Lower lobe of right lung (tissue), 2 donors: ENCODE measurements around the gene PRR14. TPM values are rescaled to one million over a fixed set of nuclear protein-coding genes. Genes with fewer than 3 reads are reported as not detected.

Experiments
- ATAC-seq, 2 donors: fragments of 200-7000 bp; cut with Tn5 transposase; one replicate each; pipeline ENCODE4 v1.9.1; 2020 to 2022; ENCODE audit warnings: mild to moderate bottlenecking in 2 of 2, moderate library complexity in 2 of 2
- DNase-seq: peaks from one replicate; pipeline ENCODE4 v3.0.0-alpha.2; 2020
- H3K27ac ChIP-seq: fragments of 200-600 bp; one replicate; pipeline ENCODE4 v1.8.0; 2022
- H3K27me3 ChIP-seq: fragments of 200-600 bp; one replicate; pipeline ENCODE4 v1.8.0; 2022; ENCODE audit warnings: low read depth
- H3K36me3 ChIP-seq: fragments of 200-600 bp; one replicate; pipeline ENCODE4 v1.8.0; 2022; ENCODE audit warnings: mild to moderate bottlenecking
- H3K4me1 ChIP-seq: fragments of 200-600 bp; one replicate; pipeline ENCODE4 v1.8.0; 2022
- H3K4me3 ChIP-seq: fragments of 200-600 bp; one replicate; pipeline ENCODE4 v1.8.0; 2022; ENCODE audit warnings: mild to moderate bottlenecking
- H3K9me3 ChIP-seq: fragments of 200-600 bp; one replicate; pipeline ENCODE4 v1.8.0; 2022
- intact Hi-C: fragments of 100-400 bp; cut with DNase I; formaldehyde crosslinking; loops from one replicate; pipeline ENCODE4 v1.11.0; 2022
- total RNA-seq: library from RNA; stranded (reverse); fragmentation: NEBNext Ultra II Directional; extraction: Animal tissue kit (Norgen Biotek cat#: 25700); gene quantifications from one replicate; pipeline ENCODE4 v1.2.1, GENCODE V29; 2021
- TF ChIP-seq, protein P1 (sequence below): fragments of 200-600 bp; IDR thresholded peaks from one replicate; pipeline ENCODE4 v1.8.0; 2022; ENCODE audit warnings: antibody characterized with exemption, mild to moderate bottlenecking
- donor health status: DM: no; HTN: yes; CAD: no; lungs with severe emphysema.

The PRR14 gene
- total RNA-seq, 1 donor from 2014 or later = 46.3 TPM

DNA sequence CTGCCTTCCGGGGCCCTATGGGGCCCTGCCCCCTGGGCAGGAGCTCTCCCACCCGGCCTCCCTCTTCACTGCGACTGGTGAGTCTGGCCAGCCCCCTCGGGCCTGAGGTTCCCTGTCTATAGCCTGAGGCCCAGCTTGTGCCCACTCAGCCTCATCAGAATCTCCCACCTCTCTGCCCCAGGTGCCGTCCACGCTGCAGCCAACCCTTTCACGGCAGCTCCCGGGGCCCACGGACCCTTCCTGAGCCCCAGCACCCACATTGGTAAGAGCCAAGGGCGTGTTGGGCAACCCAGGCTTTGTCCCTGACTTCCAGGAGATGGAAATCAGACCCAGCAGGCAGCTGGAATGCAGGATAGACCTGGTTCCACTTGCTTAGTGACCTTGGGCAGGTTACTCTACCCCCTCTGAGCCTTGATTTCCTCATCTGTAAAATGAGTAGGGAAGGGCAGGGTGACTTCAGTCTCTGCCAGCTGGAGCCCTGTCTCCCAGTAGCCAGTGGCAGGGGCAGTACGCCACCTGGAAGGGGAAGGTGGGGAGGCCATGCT lies 16.7 kb downstream of the PRR14 start:
- Histone ChIP-seq H3K36me3 (peaks cover 88% of the 10 kb centered on the region), H3K4me3 (no peak overlapping the region), H3K9me3 (no peaks in the 10 kb centered on the region), H3K4me1 (peaks cover 16% of the 10 kb centered on the region), H3K27me3 (no peaks in the 10 kb centered on the region), H3K27ac (no peak overlapping the region)
- TF ChIP-seq, protein P1, sequence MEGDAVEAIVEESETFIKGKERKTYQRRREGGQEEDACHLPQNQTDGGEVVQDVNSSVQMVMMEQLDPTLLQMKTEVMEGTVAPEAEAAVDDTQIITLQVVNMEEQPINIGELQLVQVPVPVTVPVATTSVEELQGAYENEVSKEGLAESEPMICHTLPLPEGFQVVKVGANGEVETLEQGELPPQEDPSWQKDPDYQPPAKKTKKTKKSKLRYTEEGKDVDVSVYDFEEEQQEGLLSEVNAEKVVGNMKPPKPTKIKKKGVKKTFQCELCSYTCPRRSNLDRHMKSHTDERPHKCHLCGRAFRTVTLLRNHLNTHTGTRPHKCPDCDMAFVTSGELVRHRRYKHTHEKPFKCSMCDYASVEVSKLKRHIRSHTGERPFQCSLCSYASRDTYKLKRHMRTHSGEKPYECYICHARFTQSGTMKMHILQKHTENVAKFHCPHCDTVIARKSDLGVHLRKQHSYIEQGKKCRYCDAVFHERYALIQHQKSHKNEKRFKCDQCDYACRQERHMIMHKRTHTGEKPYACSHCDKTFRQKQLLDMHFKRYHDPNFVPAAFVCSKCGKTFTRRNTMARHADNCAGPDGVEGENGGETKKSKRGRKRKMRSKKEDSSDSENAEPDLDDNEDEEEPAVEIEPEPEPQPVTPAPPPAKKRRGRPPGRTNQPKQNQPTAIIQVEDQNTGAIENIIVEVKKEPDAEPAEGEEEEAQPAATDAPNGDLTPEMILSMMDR = no peak
- ATAC-seq (no peak), DNase-seq (no peak)
- intact Hi-C loops = no loop called here

DNA sequence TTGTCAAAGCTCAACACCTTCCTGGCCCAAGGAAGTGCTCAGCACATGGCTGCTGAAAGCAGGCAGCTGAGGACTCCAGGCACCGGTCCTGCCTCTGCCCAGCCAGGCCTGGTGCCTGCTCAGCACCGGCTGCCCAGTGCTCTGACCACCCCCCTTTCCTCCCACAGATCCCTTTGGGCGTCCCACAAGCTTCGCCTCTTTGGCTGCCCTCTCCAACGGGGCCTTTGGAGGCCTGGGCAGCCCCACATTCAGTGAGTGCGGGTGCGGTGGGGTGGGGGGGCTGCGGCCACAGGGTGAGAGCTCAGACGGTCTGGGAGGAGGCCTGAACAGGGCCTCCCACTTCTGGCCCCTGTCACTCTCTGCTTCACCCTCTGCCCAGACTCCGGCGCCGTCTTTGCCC lies 17.6 kb downstream of the PRR14 start:
- H3K27ac ChIP-seq = no peak overlapping the region
- H3K4me3 ChIP-seq = no peak overlapping the region
- DNase-seq = no peak
- intact Hi-C loops = no loop called here
- no peaks in the 10 kb centered on the region for H3K27me3 ChIP-seq
- H3K4me1 ChIP-seq = peaks cover 6% of the 10 kb centered on the region
- TF ChIP-seq, protein P1 = no peak
- H3K36me3 ChIP-seq = peaks cover 78% of the 10 kb centered on the region
- ATAC-seq = no peak
- no peaks in the 10 kb centered on the region for H3K9me3 ChIP-seq

DNA sequence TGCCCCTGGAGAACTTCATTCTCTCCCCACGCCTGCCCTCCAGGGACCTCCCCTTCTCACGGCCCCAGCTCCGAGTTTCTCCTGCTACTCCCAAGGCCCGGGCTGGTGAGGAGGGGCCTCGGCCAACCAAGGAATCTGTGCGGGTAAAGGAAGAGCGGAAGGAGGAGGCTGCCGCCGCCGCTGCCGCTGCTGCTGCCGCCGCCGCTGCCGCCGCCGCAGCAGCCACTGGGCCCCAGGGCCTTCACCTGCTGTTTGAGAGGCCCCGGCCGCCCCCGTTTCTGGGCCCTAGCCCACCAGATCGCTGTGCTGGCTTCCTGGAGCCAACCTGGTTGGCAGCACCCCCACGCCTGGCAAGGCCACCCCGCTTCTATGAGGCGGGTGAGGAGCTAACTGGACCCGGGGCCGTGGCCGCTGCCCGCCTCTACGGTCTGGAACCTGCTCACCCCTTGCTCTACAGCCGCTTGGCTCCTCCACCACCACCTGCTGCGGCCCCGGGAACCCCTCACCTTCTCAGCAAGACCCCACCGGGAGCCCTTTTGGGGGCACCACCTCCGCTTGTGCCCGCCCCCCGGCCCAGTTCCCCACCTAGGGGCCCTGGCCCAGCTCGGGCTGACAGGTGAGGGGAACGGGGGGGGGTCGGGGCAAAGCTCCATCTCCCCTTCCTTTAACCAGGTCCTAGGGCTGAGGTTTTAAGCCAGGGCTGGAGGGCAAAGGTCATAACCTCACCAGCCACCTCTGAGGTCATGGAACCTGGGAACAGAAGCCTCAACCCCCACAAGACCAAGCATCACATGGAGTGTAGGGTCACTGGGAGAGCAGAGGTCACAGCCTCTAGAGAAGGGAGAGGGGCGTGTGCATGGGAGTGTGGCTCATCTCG lies 18.5 kb downstream of the PRR14 start:
- TF ChIP-seq, protein P1 = no peak
- H3K9me3 ChIP-seq = no peaks in the 10 kb centered on the region
- H3K27me3 ChIP-seq = no peaks in the 10 kb centered on the region
- ATAC-seq = no peak
- H3K4me3 ChIP-seq = no peak overlapping the region
- no peak overlapping the region for H3K27ac ChIP-seq
- no peaks in the 10 kb centered on the region for H3K4me1 ChIP-seq
- DNase-seq = no peak
- H3K36me3 ChIP-seq = peaks cover 70% of the 10 kb centered on the region
- intact Hi-C loops = no loop called here

DNA sequence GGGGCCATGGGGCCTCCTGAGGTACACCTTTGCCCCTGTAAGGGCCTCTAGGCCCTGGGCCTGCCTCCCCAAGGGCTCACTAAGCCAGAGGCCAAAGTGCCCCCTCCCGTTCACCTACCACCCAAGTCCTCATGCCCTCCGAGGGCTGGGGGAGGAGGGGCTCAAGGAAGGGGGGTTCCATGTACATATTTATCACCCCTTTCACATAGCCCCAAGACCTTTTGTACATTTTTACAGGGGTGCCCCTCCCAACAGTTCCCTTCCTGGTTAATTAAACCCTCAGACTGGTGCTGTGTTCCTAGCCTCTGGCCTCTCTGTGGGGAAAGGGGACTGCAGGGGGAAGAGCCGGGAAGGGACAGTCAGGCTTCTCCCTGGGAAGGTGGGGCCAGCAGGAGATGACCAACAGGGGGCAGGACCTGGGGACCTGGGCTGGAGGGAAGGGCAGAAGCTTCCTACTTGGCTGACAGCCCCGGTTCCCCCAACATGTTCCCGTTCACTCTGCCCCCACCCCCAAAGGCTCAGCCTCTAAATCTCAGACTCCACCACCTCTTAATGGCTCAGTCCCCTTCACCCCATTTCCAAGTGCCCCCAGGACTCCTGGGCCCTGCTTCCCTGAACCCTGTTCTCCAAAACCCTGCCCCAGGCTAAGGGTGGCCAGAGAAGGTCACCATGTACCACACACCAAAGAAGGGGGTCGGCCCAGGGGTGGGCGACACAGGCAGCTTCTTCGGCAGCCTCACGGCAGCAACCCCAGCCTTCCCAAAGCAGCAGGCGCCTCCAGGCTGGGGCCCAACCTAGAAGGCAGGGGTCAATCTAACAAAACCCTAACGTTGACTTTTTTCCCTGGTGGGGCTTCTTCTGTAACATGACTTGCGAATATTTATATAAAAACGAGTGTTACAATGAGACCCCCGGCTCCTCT lies 19.4 kb downstream of the PRR14 start:
- H3K4me1 ChIP-seq = no peaks in the 10 kb centered on the region
- no peak for DNase-seq
- intact Hi-C loops = no loop called here
- H3K4me3 ChIP-seq = no peak overlapping the region
- no peaks in the 10 kb centered on the region for H3K9me3 ChIP-seq
- peak in 1 of 2 donors; percentile 13 for ATAC-seq
- H3K27me3 ChIP-seq = no peaks in the 10 kb centered on the region
- H3K36me3 ChIP-seq = peaks cover 61% of the 10 kb centered on the region
- TF ChIP-seq, protein P1 = no peak
- H3K27ac ChIP-seq = no peak overlapping the region

DNA sequence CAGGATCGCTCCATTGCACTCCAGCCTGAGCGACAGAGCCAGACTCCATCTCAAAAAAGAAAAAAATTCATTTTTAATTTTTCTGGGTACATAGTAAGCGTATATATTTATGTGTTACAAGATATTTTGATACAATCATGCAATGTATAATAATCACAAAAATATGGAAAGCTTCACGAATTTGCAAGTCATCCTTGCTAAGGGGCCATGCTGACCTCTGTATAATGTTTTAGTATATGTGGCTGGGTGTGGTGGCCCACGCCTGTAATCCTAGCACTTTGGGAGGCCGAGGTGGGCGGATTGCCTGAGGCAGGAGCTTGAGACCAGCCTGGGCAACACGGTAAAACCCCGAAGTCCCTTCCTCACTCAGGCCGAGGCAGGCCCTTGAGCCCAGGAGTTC lies 24.4 kb downstream of the PRR14 start:
- H3K4me3 ChIP-seq = no peak overlapping the region
- ATAC-seq = no peak
- no peak overlapping the region for H3K27ac ChIP-seq
- H3K9me3 ChIP-seq = no peaks in the 10 kb centered on the region
- intact Hi-C loops = no loop called here
- H3K4me1 ChIP-seq = no peaks in the 10 kb centered on the region
- no peaks in the 10 kb centered on the region for H3K27me3 ChIP-seq
- TF ChIP-seq, protein P1 = no peak
- no peak for DNase-seq
- peaks cover 12% of the 10 kb centered on the region for H3K36me3 ChIP-seq
